Right atrium auricular region (tissue), 2 donors: ENCODE data around the gene XBP1. TPM values are rescaled to one million over a fixed set of nuclear protein-coding genes. Genes with fewer than 3 reads are reported as not detected.

Source experiments
- DNase-seq: peaks from one replicate; pipeline ENCODE4 v3.0.0-alpha.2; 2019; ENCODE audit warnings: low spot score
- H3K27ac ChIP-seq, 2 donors: fragments of 200-600 bp; sonication (generic); 1 replicate in 1 of 2; 2 replicates in 1 of 2; pipeline ENCODE4 v1.5.1; 2016 to 2019
- H3K27me3 ChIP-seq, 2 donors: fragments of 200-600 bp; sonication (generic); one replicate each; pipeline versions ENCODE4 v1.5.1 to v1.6.0; 2017 to 2019
- H3K36me3 ChIP-seq: fragments of 200-600 bp; sonication (generic); one replicate; pipeline ENCODE4 v1.5.1; 2016
- H3K4me1 ChIP-seq, 2 donors: fragments of 200-600 bp; sonication (generic); one replicate each; pipeline versions ENCODE4 v1.5.1 to v1.6.0; 2017 to 2019
- H3K4me3 ChIP-seq, 2 donors: fragments of 200-600 bp; sonication (generic); 1 replicate in 1 of 2; 2 replicates in 1 of 2; pipeline ENCODE4 v1.5.1; 2017 to 2019; ENCODE audit warnings: mild to moderate bottlenecking in 1 of 2, moderate library complexity in 1 of 2
- H3K9me3 ChIP-seq, 2 donors: fragments of 200-600 bp; sonication (generic); one replicate each; pipeline ENCODE4 v1.5.1; 2019
- total RNA-seq, 2 donors: library from RNA; depleted of rRNA; stranded (reverse); fragments of >200 nt; gene quantifications; one replicate each; pipeline ENCODE4 v1.1.0, GENCODE V29; 2016
- TF ChIP-seq, protein P1 (sequence below), 2 donors: fragments of 200-600 bp; sonication (generic); IDR thresholded peaks; one replicate each; pipeline ENCODE4 v1.5.1; 2019; ENCODE audit warnings: antibody characterized with exemption in 2 of 2

XBP1 gene
- total RNA-seq, 2 donors from 2014 or later, result 104 to 160 TPM

DNA sequence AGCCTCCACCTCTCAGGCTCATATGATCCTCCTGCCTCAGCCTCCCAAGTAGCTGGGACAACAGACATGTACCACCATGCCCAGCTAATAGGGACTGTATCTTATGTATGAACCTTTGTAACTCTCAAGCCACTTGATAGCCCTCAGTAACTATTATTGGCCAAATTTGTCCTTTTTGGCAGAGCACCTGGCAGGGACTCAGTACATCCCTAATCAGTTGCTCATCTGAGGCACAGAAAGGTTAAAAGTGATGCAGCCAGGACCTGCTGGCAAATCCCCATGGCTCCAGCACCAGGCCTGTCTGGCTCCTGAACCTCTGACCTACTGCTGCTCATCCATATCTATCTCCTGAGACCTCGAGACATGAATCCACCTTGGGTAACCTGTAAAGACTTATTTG, 21.1 kb upstream of the XBP1 start:
- Histone ChIP-seq H3K4me3 (no peak overlapping the region), H3K27ac (no peak overlapping the region), H3K36me3 (no peaks in the 10 kb centered on the region), H3K4me1 (peaks cover 0 to 17% of the 10 kb centered on the region in 2 donors), H3K9me3 (no peaks in the 10 kb centered on the region), H3K27me3 (no peaks in the 10 kb centered on the region)
- DNase-seq, result no peak
- TF ChIP-seq, protein P1, sequence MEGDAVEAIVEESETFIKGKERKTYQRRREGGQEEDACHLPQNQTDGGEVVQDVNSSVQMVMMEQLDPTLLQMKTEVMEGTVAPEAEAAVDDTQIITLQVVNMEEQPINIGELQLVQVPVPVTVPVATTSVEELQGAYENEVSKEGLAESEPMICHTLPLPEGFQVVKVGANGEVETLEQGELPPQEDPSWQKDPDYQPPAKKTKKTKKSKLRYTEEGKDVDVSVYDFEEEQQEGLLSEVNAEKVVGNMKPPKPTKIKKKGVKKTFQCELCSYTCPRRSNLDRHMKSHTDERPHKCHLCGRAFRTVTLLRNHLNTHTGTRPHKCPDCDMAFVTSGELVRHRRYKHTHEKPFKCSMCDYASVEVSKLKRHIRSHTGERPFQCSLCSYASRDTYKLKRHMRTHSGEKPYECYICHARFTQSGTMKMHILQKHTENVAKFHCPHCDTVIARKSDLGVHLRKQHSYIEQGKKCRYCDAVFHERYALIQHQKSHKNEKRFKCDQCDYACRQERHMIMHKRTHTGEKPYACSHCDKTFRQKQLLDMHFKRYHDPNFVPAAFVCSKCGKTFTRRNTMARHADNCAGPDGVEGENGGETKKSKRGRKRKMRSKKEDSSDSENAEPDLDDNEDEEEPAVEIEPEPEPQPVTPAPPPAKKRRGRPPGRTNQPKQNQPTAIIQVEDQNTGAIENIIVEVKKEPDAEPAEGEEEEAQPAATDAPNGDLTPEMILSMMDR (IDR thresholded peaks at IDR 0.05), result no peak

DNA sequence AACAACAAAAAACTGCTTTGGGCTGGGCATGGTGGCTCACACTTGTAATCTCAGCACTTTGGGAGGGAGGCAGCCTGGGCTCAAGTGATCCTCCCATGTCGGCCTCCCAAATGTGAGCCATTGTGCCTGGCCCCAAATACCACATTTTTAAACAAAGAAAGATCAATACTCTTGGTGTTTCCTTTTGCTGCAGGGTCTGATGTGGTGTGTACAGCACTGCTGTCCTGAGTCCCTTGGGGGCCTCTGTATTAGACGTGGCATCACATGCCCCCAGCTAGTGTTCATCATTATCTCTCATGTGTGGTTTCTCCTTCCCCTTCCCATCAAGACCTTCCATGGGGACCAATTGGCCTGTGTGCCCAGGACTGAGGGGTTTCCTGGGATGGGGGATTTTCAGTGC, 20.5 kb upstream of the XBP1 start:
- TF ChIP-seq, protein P1 (IDR thresholded peaks at IDR 0.05), result no peak
- H3K9me3 ChIP-seq, result no peaks in the 10 kb centered on the region
- no peak overlapping the region for H3K4me3 ChIP-seq
- H3K27me3 ChIP-seq, result no peaks in the 10 kb centered on the region
- DNase-seq, result no peak
- H3K4me1 ChIP-seq, result peaks cover 0 to 17% of the 10 kb centered on the region in 2 donors
- no peaks in the 10 kb centered on the region for H3K36me3 ChIP-seq
- H3K27ac ChIP-seq, result no peak overlapping the region

DNA sequence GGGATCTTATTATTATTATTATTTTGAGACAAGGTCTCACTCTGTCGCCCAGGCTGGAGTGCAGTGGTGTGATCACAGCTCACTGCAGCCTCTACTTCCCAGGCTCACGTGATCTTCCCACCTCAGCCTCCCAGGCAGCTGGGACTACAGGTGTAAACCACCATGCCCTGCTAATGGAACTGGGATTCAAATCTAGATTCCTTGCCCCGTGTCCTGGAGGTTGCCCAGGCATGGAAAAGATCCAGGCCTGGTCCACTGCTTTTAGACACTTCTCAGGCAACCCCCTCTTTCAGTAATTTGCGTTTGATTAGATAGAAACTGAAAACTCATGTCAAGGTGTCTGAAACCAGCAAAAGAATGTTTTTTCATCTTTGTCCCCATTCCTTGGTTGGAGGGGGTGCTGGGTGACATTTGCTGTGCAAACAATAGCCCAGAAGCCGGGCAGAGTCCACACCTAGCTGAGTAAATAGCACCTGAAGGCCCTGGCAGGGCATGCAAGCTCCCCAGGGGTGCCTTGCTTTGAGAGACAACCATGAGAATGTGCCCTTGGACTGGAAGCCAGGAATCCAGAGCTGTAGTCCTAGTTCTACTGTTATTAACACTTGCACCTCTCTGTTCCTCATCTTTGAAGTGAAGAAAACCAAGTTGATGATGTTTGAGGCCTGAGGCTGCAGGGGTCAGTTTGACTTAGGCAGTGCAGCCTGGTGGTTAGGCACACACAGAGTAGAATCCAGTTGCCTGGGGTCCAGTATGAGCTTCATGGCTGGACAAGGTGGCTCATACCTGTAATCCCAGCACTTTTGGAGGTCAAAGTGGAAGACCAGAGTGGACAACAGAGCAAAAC, 19.1 kb upstream of the XBP1 start:
- Histone ChIP-seq H3K4me1 (peaks cover 0 to 17% of the 10 kb centered on the region in 2 donors), H3K27me3 (no peaks in the 10 kb centered on the region), H3K4me3 (no peak overlapping the region), H3K36me3 (no peaks in the 10 kb centered on the region), H3K9me3 (no peaks in the 10 kb centered on the region), H3K27ac (no peak overlapping the region)
- TF ChIP-seq, protein P1 (IDR thresholded peaks at IDR 0.05), result no peak
- no peak for DNase-seq

DNA sequence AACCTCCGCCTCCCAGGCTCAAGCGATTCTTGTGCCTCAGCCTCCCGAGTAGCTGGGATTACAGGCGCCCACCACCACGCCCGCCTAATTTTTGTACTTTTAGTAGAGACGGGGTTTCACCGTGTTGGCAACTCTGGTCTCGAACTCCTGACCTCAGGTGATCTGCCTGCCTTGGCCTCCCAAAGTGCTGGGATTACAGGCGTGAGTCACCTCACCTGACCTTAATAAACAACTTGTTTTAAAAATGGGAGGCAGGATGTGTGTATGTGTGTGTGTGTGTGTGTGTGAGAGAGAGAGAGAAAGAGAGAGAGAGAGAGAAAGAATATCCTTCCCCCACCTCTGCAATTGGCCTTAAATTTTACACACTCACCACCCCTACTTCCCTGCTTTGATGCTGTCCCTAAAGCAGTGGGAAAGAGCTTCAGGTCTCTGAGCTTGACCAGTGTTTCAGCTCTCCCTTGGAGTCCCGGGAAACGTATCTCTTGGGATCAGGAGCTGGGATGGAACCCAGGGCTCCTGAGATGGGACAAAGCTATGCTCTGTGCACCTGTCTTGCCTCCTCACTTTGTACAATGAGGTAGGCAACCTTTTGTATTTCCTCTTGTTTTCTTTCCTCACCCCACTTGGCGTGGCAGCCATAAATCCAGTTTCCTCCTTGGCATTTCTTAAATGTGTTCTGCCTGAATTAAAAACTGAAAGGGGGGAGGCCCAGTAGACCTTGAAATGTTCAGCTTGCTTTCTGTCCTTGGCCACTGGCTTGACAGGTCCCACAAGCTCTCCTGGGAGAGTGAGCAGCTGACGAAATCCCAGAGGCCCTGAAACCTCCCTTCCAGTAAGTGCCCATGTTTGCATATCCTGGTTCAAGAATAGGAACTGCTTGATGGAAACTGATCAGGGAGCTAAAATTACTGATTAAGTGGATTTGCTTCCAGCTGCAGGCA, 17.8 kb upstream of the XBP1 start:
- Histone ChIP-seq H3K27ac (peak overlapping the region; percentile 2 to 26), H3K9me3 (no peaks in the 10 kb centered on the region), H3K27me3 (no peaks in the 10 kb centered on the region), H3K4me3 (no peak overlapping the region), H3K4me1 (peaks cover 0 to 24% of the 10 kb centered on the region in 2 donors), H3K36me3 (no peaks in the 10 kb centered on the region)
- no peak for DNase-seq
- TF ChIP-seq, protein P1 (IDR thresholded peaks at IDR 0.05), result no peak

DNA sequence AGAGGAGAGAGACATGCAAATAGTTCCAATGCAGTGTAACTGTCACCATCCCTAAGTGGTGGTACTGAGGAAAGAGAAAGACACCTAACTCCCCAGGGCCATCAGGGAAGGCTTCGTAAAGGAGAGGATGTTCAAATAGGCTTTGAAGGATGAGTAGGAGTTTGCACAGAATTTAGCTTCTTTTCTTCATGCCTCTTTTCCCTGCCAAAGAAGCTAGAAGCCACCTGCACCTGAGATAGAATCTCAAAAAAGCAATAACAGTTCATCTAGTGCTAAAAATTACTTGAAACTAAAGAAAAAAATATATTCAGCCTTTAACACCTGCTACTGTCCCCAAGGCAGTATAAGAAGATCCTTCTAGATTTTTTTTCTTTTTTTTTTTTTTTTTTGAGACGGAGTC, 16.7 kb upstream of the XBP1 start:
- DNase-seq, result no peak
- no peaks in the 10 kb centered on the region for H3K9me3 ChIP-seq
- TF ChIP-seq, protein P1 (IDR thresholded peaks at IDR 0.05), result no peak
- H3K27me3 ChIP-seq, result no peaks in the 10 kb centered on the region
- peaks cover 0 to 29% of the 10 kb centered on the region in 2 donors for H3K4me1 ChIP-seq
- no peak overlapping the region for H3K4me3 ChIP-seq
- H3K27ac ChIP-seq, result no peak overlapping the region
- H3K36me3 ChIP-seq, result no peaks in the 10 kb centered on the region
